NCI-H146 (cell line): ENCODE measurements around the gene UEVLD.

Experiments used
- DNase-seq: peaks from one replicate; lab custom pipeline; 2025; lab: John Stamatoyannopoulos, UW

UEVLD gene

GRCh38 chr11:18498039-18498438 lies 90.5 kb downstream of the UEVLD start:
- no peak for DNase-seq

GRCh38 chr11:18495703-18496102 lies 92.8 kb downstream of the UEVLD start:
- DNase-seq: no peak

GRCh38 chr11:18495271-18495670 lies 93.3 kb downstream of the UEVLD start:
- DNase-seq: no peak

GRCh38 chr11:18493310-18493709 lies 95.2 kb downstream of the UEVLD start:
- DNase-seq: no peak

GRCh38 chr11:18492888-18493287 lies 95.6 kb downstream of the UEVLD start:
- no peak for DNase-seq

GRCh38 chr11:18491924-18492323 lies 96.6 kb downstream of the UEVLD start:
- DNase-seq: no peak

GRCh38 chr11:18490736-18491485 lies 97.6 kb downstream of the UEVLD start:
- DNase-seq: no peak

GRCh38 chr11:18490319-18490718 lies 98.2 kb downstream of the UEVLD start:
- no peak for DNase-seq

GRCh38 chr11:18485913-18486528 lies 102.5 kb downstream of the UEVLD start:
- DNase-seq: no peak
